Measurements from ENCODE around the gene LMBR1.

The LMBR1 gene

DNA sequence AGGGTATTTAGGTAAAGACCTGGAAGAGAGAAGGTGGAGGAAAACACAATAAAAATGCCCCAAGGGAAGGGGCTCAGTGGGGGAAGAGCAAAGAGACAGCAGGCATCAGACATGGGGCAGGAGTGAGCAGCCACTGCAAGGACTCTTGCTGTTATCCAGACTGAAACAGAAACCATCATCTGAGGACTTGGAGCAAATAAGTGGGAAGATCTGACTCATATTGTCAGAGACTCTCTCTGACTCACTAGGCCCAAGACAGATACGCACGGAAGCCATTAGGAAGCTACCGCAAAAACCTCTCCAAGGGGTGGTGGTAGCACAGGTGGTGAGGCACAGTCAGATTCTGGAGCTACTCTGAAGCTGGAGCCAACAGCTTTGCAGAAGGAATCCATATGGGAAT, 141.7 kb downstream of the LMBR1 start:
- DNase-seq (ENCODE audit: low spot score) = no peak
- in situ Hi-C loops (cut with MboI; ENCODE audit: low pct_unique_long_range_greater_than_20kb, low sequenced_read_pairs, unreplicated experiment) = no loop called here
- TF ChIP-seq CTCF (IDR thresholded peaks at IDR 0.05; ENCODE audit: extremely low read depth, insufficient read depth, missing control alignments) = no peak

DNA sequence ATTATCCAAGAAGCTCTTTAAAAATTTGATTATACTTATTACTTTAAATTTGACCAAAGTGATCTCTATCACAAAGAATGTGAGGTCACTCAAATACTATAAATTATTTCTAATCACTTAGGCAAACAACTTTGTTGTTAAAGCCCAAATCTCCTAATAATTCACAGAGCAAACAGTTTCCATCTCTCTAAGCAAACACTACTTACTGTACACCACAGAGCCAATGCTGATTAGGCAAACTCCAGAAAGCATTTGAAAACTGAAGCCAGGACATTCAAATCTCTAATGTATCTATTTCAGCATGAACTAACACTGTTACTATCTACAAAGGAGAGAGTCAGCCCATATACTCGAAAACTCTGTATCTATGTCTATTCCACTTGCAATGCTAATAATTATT, 145.3 kb downstream of the LMBR1 start:
- in situ Hi-C loops (cut with MboI; ENCODE audit: low pct_unique_long_range_greater_than_20kb, low sequenced_read_pairs, unreplicated experiment) = no loop called here
- no peak for DNase-seq (ENCODE audit: low spot score)
- no peak for TF ChIP-seq CTCF (IDR thresholded peaks at IDR 0.05; ENCODE audit: extremely low read depth, insufficient read depth, missing control alignments)

DNA sequence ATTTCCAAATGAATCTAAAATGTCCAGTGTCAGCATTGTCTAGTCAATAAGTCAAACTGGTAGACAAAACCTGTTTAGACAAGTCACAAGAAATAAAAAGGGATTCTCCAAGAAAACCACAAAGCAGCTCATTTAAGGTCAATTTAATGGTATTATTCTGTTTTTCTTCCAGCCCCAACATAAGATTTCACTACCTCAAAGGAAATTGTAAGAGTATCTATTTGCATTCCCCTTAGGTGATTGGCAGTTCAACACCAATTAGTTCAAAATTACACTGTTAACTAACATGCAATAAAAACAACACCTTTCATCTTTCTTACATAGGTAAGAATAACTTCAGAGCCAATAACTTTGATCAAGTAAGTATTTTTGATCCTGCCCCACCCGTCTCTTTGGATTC, 146.1 kb downstream of the LMBR1 start:
- in situ Hi-C loops (cut with MboI; ENCODE audit: low pct_unique_long_range_greater_than_20kb, low sequenced_read_pairs, unreplicated experiment) = no loop called here
- no peak for TF ChIP-seq CTCF (IDR thresholded peaks at IDR 0.05; ENCODE audit: extremely low read depth, insufficient read depth, missing control alignments)
- DNase-seq (ENCODE audit: low spot score) = no peak

GRCh38 chr7:156739596-156739995, 153.4 kb downstream of the LMBR1 start:
- in situ Hi-C loops (cut with MboI; ENCODE audit: low pct_unique_long_range_greater_than_20kb, low sequenced_read_pairs, unreplicated experiment) = no loop called here

GRCh38 chr7:156735851-156736250, 157.1 kb downstream of the LMBR1 start:
- no peak for DNase-seq (ENCODE audit: low spot score)
- no peak for TF ChIP-seq CTCF (IDR thresholded peaks at IDR 0.05; ENCODE audit: extremely low read depth, insufficient read depth, missing control alignments)
- in situ Hi-C loops (cut with MboI; ENCODE audit: low pct_unique_long_range_greater_than_20kb, low sequenced_read_pairs, unreplicated experiment) = no loop called here

More at GRCh38 chr7:156739596-156739995, 153.4 kb downstream of the LMBR1 start:
- TF ChIP-seq CTCF (IDR thresholded peaks at IDR 0.05; ENCODE audit: extremely low read depth, insufficient read depth, missing control alignments) = no peak
- no peak for DNase-seq (ENCODE audit: low spot score)

DNA sequence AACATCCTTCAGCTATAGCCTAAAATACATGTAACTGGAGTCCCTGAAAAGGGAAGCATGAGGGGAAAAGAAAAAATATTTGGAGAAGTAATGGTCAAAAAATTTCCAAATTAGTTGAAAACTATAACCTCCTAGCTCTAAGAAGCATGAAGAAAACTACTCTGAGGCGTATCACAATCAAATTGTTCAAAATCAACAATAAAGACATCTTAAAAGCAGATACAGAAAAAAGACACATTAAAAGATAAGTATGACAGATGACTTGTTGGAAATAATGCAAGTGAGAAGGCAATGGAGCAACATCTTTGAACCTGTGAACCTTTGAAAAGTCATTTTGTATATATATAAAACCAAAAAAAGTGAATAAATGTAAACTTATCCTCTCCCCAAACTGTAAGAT, 159.3 kb downstream of the LMBR1 start:
- no peak for TF ChIP-seq CTCF (IDR thresholded peaks at IDR 0.05; ENCODE audit: extremely low read depth, insufficient read depth, missing control alignments)
- in situ Hi-C loops (cut with MboI; ENCODE audit: low pct_unique_long_range_greater_than_20kb, low sequenced_read_pairs, unreplicated experiment) = no loop called here
- DNase-seq (ENCODE audit: low spot score) = no peak

DNA sequence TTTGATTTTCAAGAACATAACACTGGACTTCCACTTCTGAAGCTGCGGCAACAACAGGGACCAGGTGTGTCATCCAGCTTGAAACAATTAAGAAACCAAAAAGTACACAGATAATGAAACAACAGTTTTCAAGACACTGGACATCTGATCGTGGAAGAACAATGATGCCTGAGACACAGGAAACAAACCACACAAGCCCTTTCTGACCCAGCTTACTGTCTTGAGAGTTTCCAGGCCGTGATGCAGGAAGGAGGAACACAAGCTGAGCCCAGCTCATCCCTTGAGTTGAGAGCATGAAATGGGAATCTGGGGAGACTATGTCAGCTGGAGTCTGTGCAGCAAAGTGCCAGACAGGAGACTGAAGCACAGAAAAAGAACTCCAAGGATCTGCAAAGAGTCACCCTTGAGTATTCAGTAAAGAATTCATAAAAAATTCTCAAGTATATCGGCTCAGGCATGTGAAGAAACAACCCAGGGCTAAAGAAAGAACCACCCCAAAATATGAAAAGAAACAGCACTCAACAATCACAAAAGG, 160.8 kb downstream of the LMBR1 start:
- no peak for TF ChIP-seq CTCF (IDR thresholded peaks at IDR 0.05; ENCODE audit: extremely low read depth, insufficient read depth, missing control alignments)
- in situ Hi-C loops (cut with MboI; ENCODE audit: low pct_unique_long_range_greater_than_20kb, low sequenced_read_pairs, unreplicated experiment) = no loop called here
- DNase-seq (ENCODE audit: low spot score) = no peak
